Skeletal muscle tissue (tissue), 4 donors: ENCODE measurements around the gene EAF1. TPM values are rescaled to one million over a fixed set of nuclear protein-coding genes. Genes with fewer than 3 reads are reported as not detected.
"Not testable (repeated sequence)": the region's sequence is repeated elsewhere in the genome, so short reads cannot be mapped to it uniquely, and the experiment has no call there.

Source experiments
- H3K27ac ChIP-seq: one replicate; pipeline ENCODE4 v1.7.0; 2013; ENCODE audit warnings: mild to moderate bottlenecking, low read depth, low read length, inconsistent platforms
- H3K27me3 ChIP-seq, 3 donors: one replicate each; pipeline ENCODE4 v1.7.0; 2013; ENCODE audit warnings: low read length in 3 of 3; ENCODE audit not compliant: control insufficient read depth in 3 of 3, insufficient read depth in 3 of 3
- H3K36me3 ChIP-seq, 3 donors: one replicate each; pipeline ENCODE4 v1.7.0; 2013; ENCODE audit warnings: low read length in 3 of 3; ENCODE audit not compliant: control insufficient read depth in 3 of 3, insufficient read depth in 3 of 3
- H3K4me1 ChIP-seq, 3 donors: one replicate each; pipeline ENCODE4 v1.7.0; 2013; ENCODE audit warnings: low read length in 3 of 3, mild to moderate bottlenecking in 3 of 3; ENCODE audit not compliant: control insufficient read depth in 3 of 3, insufficient read depth in 3 of 3
- H3K4me3 ChIP-seq, 3 donors: one replicate each; pipeline ENCODE4 v1.7.0; 2013; ENCODE audit warnings: low read length in 3 of 3
- H3K9ac ChIP-seq, 3 donors: one replicate each; pipeline ENCODE4 v1.7.0; 2013; ENCODE audit warnings: low read length in 3 of 3, mild to moderate bottlenecking in 3 of 3, moderate library complexity in 2 of 3, low read depth in 1 of 3
- H3K9me3 ChIP-seq, 3 donors: one replicate each; pipeline ENCODE4 v1.7.0; 2013; ENCODE audit warnings: low read length in 3 of 3; ENCODE audit not compliant: control insufficient read depth in 3 of 3
- total RNA-seq: library from RNA; depleted of rRNA; stranded (reverse); fragments of >200 nt; gene quantifications from one replicate; pipeline ENCODE4 v1.2.3, GENCODE V29; 2014
- donor health status: Osteomylitis.

Gene EAF1
- total RNA-seq, 1 donor from 2014 or later, result 7.3 TPM

DNA sequence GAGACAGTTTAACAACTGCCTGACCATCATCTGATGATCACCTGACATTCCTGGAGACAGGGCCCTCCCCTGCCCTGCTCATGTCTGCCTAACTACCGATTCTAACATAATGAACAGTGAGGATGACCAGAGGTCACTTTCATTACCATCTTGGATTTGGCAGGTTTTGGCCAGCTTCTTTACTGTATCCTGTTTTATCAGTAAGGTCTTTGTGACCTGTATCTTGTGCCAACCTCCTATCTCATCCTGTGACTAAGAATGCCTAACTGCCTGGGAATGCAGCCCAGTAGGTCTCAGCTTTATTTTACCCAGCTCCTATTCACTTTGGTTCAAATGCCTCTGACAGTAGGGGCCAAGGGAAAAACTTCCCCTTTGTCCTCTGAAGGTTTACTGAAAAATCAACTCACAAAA lies 40.2 kb upstream of the EAF1 start:
- H3K27ac ChIP-seq, result no peak overlapping the region
- H3K36me3 ChIP-seq, result no peaks in the 10 kb centered on the region
- no peak overlapping the region for H3K4me3 ChIP-seq
- peaks cover 0 to 8% (median 7%) of the 10 kb centered on the region in 3 donors for H3K4me1 ChIP-seq
- no peaks in the 10 kb centered on the region for H3K27me3 ChIP-seq
- peaks cover 0 to 4% (median 0%) of the 10 kb centered on the region in 3 donors for H3K9me3 ChIP-seq
- no peak overlapping the region for H3K9ac ChIP-seq

- Histone ChIP-seq H3K9ac (no peak overlapping the region), H3K36me3 (no peaks in the 10 kb centered on the region), H3K27me3 (no peaks in the 10 kb centered on the region), H3K9me3 (peaks cover 0 to 4% (median 0%) of the 10 kb centered on the region in 3 donors), H3K4me3 (no peak overlapping the region), H3K27ac (no peak overlapping the region), H3K4me1 (peaks cover 0 to 8% (median 7%) of the 10 kb centered on the region in 3 donors)
Observed at GRCh38 chr3:15387735-15388134, 39.7 kb upstream of the EAF1 start.

GRCh38 chr3:15388335-15388734 lies 39.1 kb upstream of the EAF1 start:
- H3K4me1 ChIP-seq, H3K27ac ChIP-seq, H3K9ac ChIP-seq, H3K27me3 ChIP-seq, H3K36me3 ChIP-seq, H3K4me3 ChIP-seq, H3K9me3 ChIP-seq: not testable (repeated sequence)

GRCh38 chr3:15390460-15390859 lies 36.9 kb upstream of the EAF1 start:
- Histone ChIP-seq H3K27me3 (no peaks in the 10 kb centered on the region), H3K27ac (no peak overlapping the region), H3K9ac (no peak overlapping the region), H3K9me3 (peaks cover 0 to 4% (median 0%) of the 10 kb centered on the region in 3 donors), H3K36me3 (no peaks in the 10 kb centered on the region), H3K4me1 (peaks cover 0 to 8% (median 7%) of the 10 kb centered on the region in 3 donors), H3K4me3 (no peak overlapping the region)

- Histone ChIP-seq H3K36me3 (no peaks in the 10 kb centered on the region), H3K9me3 (peaks cover 0 to 4% (median 0%) of the 10 kb centered on the region in 3 donors), H3K27ac (no peak overlapping the region), H3K27me3 (no peaks in the 10 kb centered on the region), H3K9ac (no peak overlapping the region), H3K4me3 (no peak overlapping the region), H3K4me1 (peaks cover 0 to 8% (median 7%) of the 10 kb centered on the region in 3 donors)
Observed at GRCh38 chr3:15391007-15391406, 36.4 kb upstream of the EAF1 start.

DNA sequence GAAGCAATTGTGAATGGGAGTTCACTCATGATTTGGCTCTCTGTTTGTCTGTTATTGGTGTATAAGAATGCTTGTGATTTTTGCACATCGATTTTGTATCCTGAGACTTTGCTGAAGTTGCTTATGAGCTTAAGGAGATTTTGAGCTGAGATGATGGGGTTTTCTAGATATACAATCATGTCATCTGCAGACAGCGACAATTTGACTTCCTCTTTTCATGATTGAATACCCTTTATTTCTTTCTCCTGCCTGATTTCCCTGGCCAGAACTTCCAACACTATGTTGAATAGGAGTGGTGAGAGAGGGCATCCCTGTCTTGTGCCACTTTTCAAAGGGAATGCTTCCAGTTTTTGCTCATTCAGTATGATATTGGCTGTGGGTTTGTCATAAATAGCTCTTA lies 34.1 kb upstream of the EAF1 start:
- not testable (repeated sequence) for H3K4me1 ChIP-seq, H3K4me3 ChIP-seq, H3K9ac ChIP-seq, H3K27me3 ChIP-seq, H3K36me3 ChIP-seq, H3K9me3 ChIP-seq, H3K27ac ChIP-seq

DNA sequence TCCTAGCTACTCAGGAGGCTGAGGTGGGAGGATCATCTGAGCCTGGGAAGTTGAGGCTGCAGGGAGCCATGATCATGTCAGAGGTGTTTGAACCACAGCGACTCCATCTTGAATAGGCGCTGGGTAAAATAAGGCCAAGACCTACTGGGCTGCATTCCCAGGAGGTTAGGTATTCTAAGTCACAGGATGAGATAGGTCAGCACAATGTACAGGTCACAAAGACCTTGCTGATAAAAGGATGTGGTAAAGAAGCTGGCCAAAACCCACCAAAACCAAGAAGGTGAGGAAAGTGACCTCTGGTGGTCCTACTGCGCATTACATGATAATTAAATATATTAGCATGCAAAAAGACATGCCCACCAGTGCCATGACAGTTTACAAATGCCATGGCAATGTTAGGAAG lies 28.7 kb upstream of the EAF1 start:
- H3K4me1 ChIP-seq, H3K27me3 ChIP-seq, H3K27ac ChIP-seq, H3K9me3 ChIP-seq, H3K36me3 ChIP-seq, H3K9ac ChIP-seq, H3K4me3 ChIP-seq: not testable (repeated sequence)

GRCh38 chr3:15399970-15400369 lies 27.4 kb upstream of the EAF1 start:
- Histone ChIP-seq H3K4me3 (no peak overlapping the region), H3K27ac (no peak overlapping the region), H3K36me3 (no peaks in the 10 kb centered on the region), H3K9me3 (no peaks in the 10 kb centered on the region), H3K9ac (no peak overlapping the region), H3K27me3 (no peaks in the 10 kb centered on the region), H3K4me1 (no peaks in the 10 kb centered on the region)

DNA sequence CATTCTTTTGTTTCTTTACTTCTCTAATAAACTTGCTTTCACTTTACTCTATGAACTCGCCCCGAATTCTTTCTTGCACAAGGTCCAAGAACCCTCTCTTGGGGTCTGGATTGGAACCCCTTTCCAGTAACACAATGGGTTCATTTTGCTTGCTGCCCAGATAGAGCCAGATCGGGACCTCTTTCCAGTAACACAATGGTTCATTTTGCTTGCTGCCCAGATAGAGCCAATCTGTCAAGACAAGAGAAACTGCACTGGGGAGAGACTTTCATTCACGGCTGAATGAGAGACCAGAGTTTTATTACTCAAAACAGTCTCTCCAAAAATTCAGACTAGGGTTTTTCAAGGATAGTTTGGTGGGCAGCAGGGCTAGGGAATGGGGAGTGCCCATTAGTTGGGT lies 25.5 kb upstream of the EAF1 start:
- Histone ChIP-seq H3K27me3 (no peaks in the 10 kb centered on the region), H3K27ac (no peak overlapping the region), H3K4me3 (no peak overlapping the region), H3K4me1 (no peaks in the 10 kb centered on the region), H3K9me3 (no peaks in the 10 kb centered on the region), H3K9ac (no peak overlapping the region), H3K36me3 (no peaks in the 10 kb centered on the region)

DNA sequence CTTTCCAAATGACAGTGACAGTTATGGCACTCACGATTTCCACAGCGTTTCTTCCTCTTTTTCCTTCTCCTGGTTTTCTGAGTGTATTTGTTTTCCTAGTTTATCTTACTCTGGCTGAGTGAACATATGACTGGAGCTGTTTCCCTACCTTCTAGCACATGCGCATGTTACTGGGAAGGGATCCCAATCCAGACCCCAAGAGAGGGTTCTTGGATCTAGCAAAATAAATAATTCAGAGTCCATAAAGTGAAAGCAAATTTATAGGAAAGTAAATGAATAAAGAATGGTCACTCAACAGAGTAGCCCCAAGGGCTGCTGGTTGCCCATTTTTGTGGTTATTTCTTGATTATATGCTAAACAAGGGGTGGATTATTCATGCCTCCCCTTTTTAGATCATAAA lies 23.9 kb upstream of the EAF1 start:
- Histone ChIP-seq H3K9ac (no peak overlapping the region), H3K36me3 (no peaks in the 10 kb centered on the region), H3K4me3 (no peak overlapping the region), H3K9me3 (no peaks in the 10 kb centered on the region), H3K27ac (no peak overlapping the region), H3K27me3 (no peaks in the 10 kb centered on the region), H3K4me1 (no peaks in the 10 kb centered on the region)

DNA sequence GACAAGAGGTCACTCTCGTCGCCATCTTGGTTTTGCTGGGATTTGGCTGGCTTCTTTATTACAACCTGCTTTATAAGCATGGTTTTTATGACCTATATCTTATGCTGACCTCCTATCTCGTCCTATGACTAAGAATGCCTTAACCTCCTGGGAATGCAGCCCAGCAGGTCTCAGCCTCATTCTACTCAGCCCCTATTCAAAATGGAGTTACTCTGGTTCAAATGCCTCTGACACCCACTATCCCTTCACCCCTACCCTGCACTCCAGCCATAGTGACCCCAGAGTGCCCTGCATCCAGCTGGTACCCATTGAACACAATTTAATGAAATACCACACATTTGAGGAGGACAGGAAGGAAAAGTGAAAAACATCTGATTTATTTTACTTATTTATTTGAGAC lies 23.4 kb upstream of the EAF1 start:
- no peaks in the 10 kb centered on the region for H3K4me1 ChIP-seq
- no peaks in the 10 kb centered on the region for H3K27me3 ChIP-seq
- H3K9me3 ChIP-seq, result no peaks in the 10 kb centered on the region
- H3K4me3 ChIP-seq, result no peak overlapping the region
- no peak overlapping the region for H3K9ac ChIP-seq
- no peaks in the 10 kb centered on the region for H3K36me3 ChIP-seq
- no peak overlapping the region for H3K27ac ChIP-seq
